Measurements from ENCODE around the gene ISM2.

Gene ISM2

GRCh38 chr14:77495334-77495733, 3.3 kb downstream of the ISM2 start:
- DNase-seq (ENCODE audit: low spot score in 2 of 2): no peak
- in situ Hi-C loops (cut with MboI; ENCODE audit: low sequenced_read_pairs): no loop called here
- Histone ChIP-seq H3K4me1 (peaks cover 3% of the 10 kb centered on the region; the same call in 1 of the 2 replicates), H3K36me3 (replicated peaks) (no peaks in the 10 kb centered on the region), H3K27me3 (ENCODE audit: low read depth) (peaks cover 5% of the 10 kb centered on the region; the same call in 1 of the 2 replicates), H3K4me3 (no peak overlapping the region), H3K9me3 (no peaks in the 10 kb centered on the region)

GRCh38 chr14:77491056-77491455, 7.6 kb downstream of the ISM2 start:
- no peaks in the 10 kb centered on the region for H3K36me3 ChIP-seq (replicated peaks)
- H3K4me1 ChIP-seq: no peaks in the 10 kb centered on the region
- H3K9me3 ChIP-seq: no peaks in the 10 kb centered on the region
- DNase-seq (ENCODE audit: low spot score in 2 of 2): no peak
- no peaks in the 10 kb centered on the region for H3K27me3 ChIP-seq (ENCODE audit: low read depth)
- H3K4me3 ChIP-seq: no peak overlapping the region
- in situ Hi-C loops (cut with MboI; ENCODE audit: low sequenced_read_pairs): no loop called here

GRCh38 chr14:77490347-77490986, 8.1 kb downstream of the ISM2 start:
- H3K27me3 ChIP-seq (ENCODE audit: low read depth): no peaks in the 10 kb centered on the region
- no peak overlapping the region for H3K4me3 ChIP-seq
- no peaks in the 10 kb centered on the region for H3K36me3 ChIP-seq (replicated peaks)
- no peaks in the 10 kb centered on the region for H3K4me1 ChIP-seq
- in situ Hi-C loops (cut with MboI; ENCODE audit: low sequenced_read_pairs): no loop called here
- DNase-seq (ENCODE audit: low spot score in 2 of 2): no peak
- H3K9me3 ChIP-seq: no peaks in the 10 kb centered on the region

GRCh38 chr14:77489041-77489440, 9.6 kb downstream of the ISM2 start:
- Histone ChIP-seq H3K9me3 (no peaks in the 10 kb centered on the region), H3K27me3 (ENCODE audit: low read depth) (no peaks in the 10 kb centered on the region), H3K36me3 (replicated peaks) (no peaks in the 10 kb centered on the region), H3K4me3 (no peak overlapping the region), H3K4me1 (no peaks in the 10 kb centered on the region)
- no peak for DNase-seq (ENCODE audit: low spot score in 2 of 2)
- in situ Hi-C loops (cut with MboI; ENCODE audit: low sequenced_read_pairs): no loop called here

GRCh38 chr14:77488558-77488957, 10.1 kb downstream of the ISM2 start:
- in situ Hi-C loops (cut with MboI; ENCODE audit: low sequenced_read_pairs): no loop called here
- Histone ChIP-seq H3K4me1 (no peaks in the 10 kb centered on the region), H3K27me3 (ENCODE audit: low read depth) (no peaks in the 10 kb centered on the region), H3K4me3 (no peak overlapping the region), H3K9me3 (no peaks in the 10 kb centered on the region), H3K36me3 (replicated peaks) (no peaks in the 10 kb centered on the region)
- no peak for DNase-seq (ENCODE audit: low spot score in 2 of 2)

GRCh38 chr14:77485901-77486678, 12.5 kb downstream of the ISM2 start:
- DNase-seq (ENCODE audit: low spot score in 2 of 2): no peak
- Histone ChIP-seq H3K4me3 (no peak overlapping the region), H3K27me3 (ENCODE audit: low read depth) (no peaks in the 10 kb centered on the region), H3K36me3 (replicated peaks) (no peaks in the 10 kb centered on the region), H3K4me1 (no peaks in the 10 kb centered on the region), H3K9me3 (no peaks in the 10 kb centered on the region)
- in situ Hi-C loops (cut with MboI; ENCODE audit: low sequenced_read_pairs): no loop called here

GRCh38 chr14:77485256-77485655, 13.4 kb downstream of the ISM2 start:
- no peaks in the 10 kb centered on the region for H3K36me3 ChIP-seq (replicated peaks)
- DNase-seq (ENCODE audit: low spot score in 2 of 2): no peak
- in situ Hi-C loops (cut with MboI; ENCODE audit: low sequenced_read_pairs): no loop called here

GRCh38 chr14:77482422-77482821, 16.2 kb downstream of the ISM2 start:
- H3K4me3 ChIP-seq: no peak overlapping the region
- H3K4me1 ChIP-seq: no peaks in the 10 kb centered on the region
- no peaks in the 10 kb centered on the region for H3K36me3 ChIP-seq (replicated peaks)
- no peaks in the 10 kb centered on the region for H3K9me3 ChIP-seq
- no peaks in the 10 kb centered on the region for H3K27me3 ChIP-seq (ENCODE audit: low read depth)
- DNase-seq (ENCODE audit: low spot score in 2 of 2): no peak
- in situ Hi-C loops (cut with MboI; ENCODE audit: low sequenced_read_pairs): no loop called here

More at GRCh38 chr14:77485256-77485655, 13.4 kb downstream of the ISM2 start:
- no peak overlapping the region for H3K4me3 ChIP-seq
- no peaks in the 10 kb centered on the region for H3K4me1 ChIP-seq
- H3K9me3 ChIP-seq: no peaks in the 10 kb centered on the region
- no peaks in the 10 kb centered on the region for H3K27me3 ChIP-seq (ENCODE audit: low read depth)

GRCh38 chr14:77478796-77479195, 19.8 kb downstream of the ISM2 start:
- in situ Hi-C loops (cut with MboI; ENCODE audit: low sequenced_read_pairs): no loop called here
- Histone ChIP-seq H3K4me1 (no peaks in the 10 kb centered on the region), H3K36me3 (replicated peaks) (no peaks in the 10 kb centered on the region), H3K27me3 (ENCODE audit: low read depth) (no peaks in the 10 kb centered on the region), H3K9me3 (no peaks in the 10 kb centered on the region), H3K4me3 (no peak overlapping the region)
- DNase-seq (ENCODE audit: low spot score in 2 of 2): no peak

- Histone ChIP-seq H3K4me1 (no peaks in the 10 kb centered on the region), H3K9me3 (no peaks in the 10 kb centered on the region), H3K4me3 (no peak overlapping the region), H3K36me3 (replicated peaks) (no peaks in the 10 kb centered on the region), H3K27me3 (ENCODE audit: low read depth) (no peaks in the 10 kb centered on the region)
- in situ Hi-C loops (cut with MboI; ENCODE audit: low sequenced_read_pairs): no loop called here
- DNase-seq (ENCODE audit: low spot score in 2 of 2): no peak
Observed at GRCh38 chr14:77478029-77478428, 20.6 kb downstream of the ISM2 start.

- H3K27me3 ChIP-seq (ENCODE audit: low read depth): no peaks in the 10 kb centered on the region
- H3K4me1 ChIP-seq: peaks cover 3% of the 10 kb centered on the region; the same call in 1 of the 2 replicates
- H3K36me3 ChIP-seq (replicated peaks): no peaks in the 10 kb centered on the region
- no peak for DNase-seq (ENCODE audit: low spot score in 2 of 2)
- H3K9me3 ChIP-seq: no peaks in the 10 kb centered on the region
- H3K4me3 ChIP-seq: no peak overlapping the region
- in situ Hi-C loops (cut with MboI; ENCODE audit: low sequenced_read_pairs): no loop called here
Observed at GRCh38 chr14:77475432-77476115, 23.0 kb downstream of the ISM2 start.

GRCh38 chr14:77474479-77475177, 24.0 kb downstream of the ISM2 start:
- H3K27me3 ChIP-seq (ENCODE audit: low read depth): no peaks in the 10 kb centered on the region
- in situ Hi-C loops (cut with MboI; ENCODE audit: low sequenced_read_pairs): no loop called here
- H3K4me3 ChIP-seq: no peak overlapping the region
- no peak for DNase-seq (ENCODE audit: low spot score in 2 of 2)
- peaks cover 3% of the 10 kb centered on the region; the same call in 1 of the 2 replicates for H3K4me1 ChIP-seq
- peaks cover 3% of the 10 kb centered on the region for H3K36me3 ChIP-seq (replicated peaks)
- H3K9me3 ChIP-seq: no peaks in the 10 kb centered on the region

- peaks cover 11% of the 10 kb centered on the region for H3K36me3 ChIP-seq (replicated peaks)
- H3K4me1 ChIP-seq: peaks cover 3% of the 10 kb centered on the region; the same call in 1 of the 2 replicates
- H3K9me3 ChIP-seq: no peaks in the 10 kb centered on the region
- no peak overlapping the region for H3K4me3 ChIP-seq
- in situ Hi-C loops (cut with MboI; ENCODE audit: low sequenced_read_pairs): no loop called here
- no peaks in the 10 kb centered on the region for H3K27me3 ChIP-seq (ENCODE audit: low read depth)
- no peak for DNase-seq (ENCODE audit: low spot score in 2 of 2)
Observed at GRCh38 chr14:77473921-77474320, 24.7 kb downstream of the ISM2 start.

Measured in HAP-1 (cell line).